MM.1S (cell line): ENCODE results near the gene FARP2.
A peak's percentile ranks its signal among the peaks of the same experiment; 100 is the strongest.

ENCODE experiments used
- DNase-seq: peaks from one replicate; pipeline ENCODE4 v3.0.0-alpha.2; 2015
- H2AFZ ChIP-seq: fragments of 300-600 bp; sonication (generic); 2 replicates; pipeline ENCODE4 v1.6.0; 2016; ENCODE audit warnings: antibody characterized with exemption, low read length
- H3F3A ChIP-seq: fragments of 300-600 bp; sonication (generic); 2 replicates; pipeline ENCODE4 v1.6.1; 2016; ENCODE audit warnings: mild to moderate bottlenecking, antibody characterized with exemption, low read length, moderate library complexity, mixed read lengths; ENCODE audit not compliant: insufficient read depth
- H3K27ac ChIP-seq: fragments of 300-600 bp; sonication (generic); 2 replicates; pipeline ENCODE4 v1.5.1; 2016; ENCODE audit warnings: mild to moderate bottlenecking, low read length
- H3K27me3 ChIP-seq: fragments of 300-600 bp; sonication (generic); replicated peaks from 2 replicates; pipeline ENCODE4 v1.6.0; 2016; ENCODE audit warnings: low read length; ENCODE audit not compliant: insufficient read depth
- H3K36me3 ChIP-seq: fragments of 300-600 bp; sonication (generic); replicated peaks from 2 replicates; pipeline ENCODE4 v1.6.1; 2016; ENCODE audit warnings: mild to moderate bottlenecking, low read length, mixed read lengths; ENCODE audit not compliant: insufficient read depth
- H3K4me1 ChIP-seq: fragments of 300-600 bp; sonication (generic); 2 replicates; pipeline ENCODE4 v1.6.1; 2016; ENCODE audit warnings: low read length, mixed read lengths
- H3K4me2 ChIP-seq: fragments of 300-600 bp; sonication (generic); 2 replicates; pipeline ENCODE4 v1.6.0; 2016; ENCODE audit warnings: low read depth, low read length
- H3K4me3 ChIP-seq: fragments of 300-600 bp; sonication (generic); 2 replicates; pipeline ENCODE4 v1.5.1; 2016; ENCODE audit warnings: low read length, mixed read lengths
- H3K79me2 ChIP-seq: fragments of 300-600 bp; sonication (generic); 2 replicates; pipeline ENCODE4 v1.6.1; 2016; ENCODE audit warnings: mixed run types, low read length, mixed read lengths
- H3K9ac ChIP-seq: fragments of 300-600 bp; sonication (generic); 2 replicates; pipeline ENCODE4 v1.6.1; 2016; ENCODE audit warnings: low read length, mixed read lengths
- H3K9me2 ChIP-seq: fragments of 300-600 bp; sonication (generic); replicated peaks from 2 replicates; pipeline ENCODE4 v1.6.1; 2016; ENCODE audit warnings: mild to moderate bottlenecking, low read length, mixed read lengths; ENCODE audit not compliant: insufficient read depth
- H3K9me3 ChIP-seq: fragments of 300-600 bp; sonication (generic); replicated peaks from 2 replicates; pipeline ENCODE4 v1.6.1; 2016; ENCODE audit warnings: mild to moderate bottlenecking, low read length, mixed read lengths; ENCODE audit not compliant: insufficient read depth
- H4K20me1 ChIP-seq: fragments of 300-600 bp; sonication (generic); 2 replicates; pipeline ENCODE4 v1.6.1; 2016; ENCODE audit warnings: mild to moderate bottlenecking, low read length, moderate library complexity, mixed read lengths; ENCODE audit not compliant: insufficient read depth
- CTCF ChIP-seq: fragments of 300-600 bp; sonication (generic); IDR thresholded peaks from 2 replicates; pipeline ENCODE4 v1.5.1; 2016; ENCODE audit warnings: antibody characterized with exemption, low read length, mixed read lengths
- EZH2 ChIP-seq: fragments of 300-600 bp; sonication (generic); optimal IDR thresholded peaks from 2 replicates; pipeline ENCODE3; 2017; ENCODE audit warnings: low read depth, mild to moderate bottlenecking, antibody characterized with exemption, low read length, mixed read lengths
- EZH2phosphoT487 ChIP-seq: fragments of 300-600 bp; sonication (generic); IDR thresholded peaks from 2 replicates; pipeline ENCODE4 v1.6.1; 2018; ENCODE audit warnings: antibody characterized with exemption, low read length

Gene FARP2

GRCh38 chr2:241315093-241315878 lies 40.8 kb upstream of the FARP2 start, which contains the start of gene HDLBP:
Gene HDLBP (minus strand): TSS chr2:241315672. CDS start chr2:241266869, 48,803 bp downstream.
- no peaks in the 10 kb centered on the region for H3K36me3 ChIP-seq
- no peaks in the 10 kb centered on the region for H4K20me1 ChIP-seq
- H3K4me1 ChIP-seq: peaks cover 49% of the 10 kb centered on the region
- peak; percentile 99 for DNase-seq
- peak within 1 kb of the TSS; percentile 88 for H2AFZ ChIP-seq
- peak within 1 kb of the TSS; percentile 80 for H3K4me2 ChIP-seq
- H3K4me3 ChIP-seq: peak within 1 kb of the TSS; percentile 92
- H3F3A ChIP-seq: peaks cover 17% of the 10 kb centered on the region
- TF ChIP-seq EZH2 (no peak), CTCF (peak; percentile 54)
- no peaks in the 10 kb centered on the region for H3K27me3 ChIP-seq
- no peaks in the 10 kb centered on the region for H3K9me2 ChIP-seq
- peak within 1 kb of the TSS; percentile 98 for H3K27ac ChIP-seq
- peaks cover 92% of the 10 kb centered on the region for H3K79me2 ChIP-seq
- peak within 1 kb of the TSS; percentile 100 for H3K9ac ChIP-seq
- H3K9me3 ChIP-seq: no peaks in the 10 kb centered on the region

- Histone ChIP-seq H3K9me3 (no peaks in the 10 kb centered on the region), H3K9ac (peak within 1 kb of the TSS; percentile 100), H3K4me2 (peak within 1 kb of the TSS; percentile 80), H3K4me1 (peaks cover 41% of the 10 kb centered on the region), H3K27me3 (no peaks in the 10 kb centered on the region), H3F3A (0 out of 2 replicates have a peak, but pooled peaks cover 9% of the 10 kb centered on the region), H2AFZ (peak within 1 kb of the TSS; percentile 88), H3K9me2 (no peaks in the 10 kb centered on the region), H3K36me3 (no peaks in the 10 kb centered on the region), H3K27ac (peak within 1 kb of the TSS; percentile 98), H3K79me2 (peaks cover 92% of the 10 kb centered on the region), H3K4me3 (peak within 1 kb of the TSS; percentile 92), H4K20me1 (no peaks in the 10 kb centered on the region)
- TF ChIP-seq EZH2phosphoT487: no peak
- no peak for TF ChIP-seq EZH2
- TF ChIP-seq CTCF: no peak
- DNase-seq: no peak
Observed at GRCh38 chr2:241315879-241316631, 40.0 kb upstream of the FARP2 start, which contains the start of gene SEPTIN2. Gene SEPTIN2 (plus strand): TSS chr2:241315925. CDS start chr2:241324233, 8,308 bp downstream.

GRCh38 chr2:241316825-241317224 lies 39.3 kb upstream of the FARP2 start:
- no peaks in the 10 kb centered on the region for H3K27me3 ChIP-seq
- H4K20me1 ChIP-seq: no peaks in the 10 kb centered on the region
- H3K27ac ChIP-seq: peak overlapping the region; percentile 65; the same call in 1 of the 2 replicates
- peak overlapping the region; percentile 89 for H3K9ac ChIP-seq
- DNase-seq: no peak
- H3K9me3 ChIP-seq: no peaks in the 10 kb centered on the region
- TF ChIP-seq EZH2phosphoT487 (no peak), CTCF (no peak), EZH2 (no peak)
- H2AFZ ChIP-seq: no peak overlapping the region
- 0 out of 2 replicates have a peak, but pooled peaks cover 4% of the 10 kb centered on the region for H3F3A ChIP-seq
- H3K4me3 ChIP-seq: peak overlapping the region; percentile 92
- H3K4me1 ChIP-seq: peaks cover 35% of the 10 kb centered on the region; the same call in 1 of the 2 replicates
- no peaks in the 10 kb centered on the region for H3K9me2 ChIP-seq
- H3K4me2 ChIP-seq: peak overlapping the region; percentile 68
- H3K36me3 ChIP-seq: no peaks in the 10 kb centered on the region
- H3K79me2 ChIP-seq: peaks cover 92% of the 10 kb centered on the region
